Muscle of leg (tissue), 11 donors: ENCODE measurements around the gene BEX4. TPM values are rescaled to one million over a fixed set of nuclear protein-coding genes. Genes with fewer than 3 reads are reported as not detected.
A peak's percentile ranks its signal among the peaks of the same experiment; 100 is the strongest.
"Not testable (repeated sequence)": the region's sequence is repeated elsewhere in the genome, so short reads cannot be mapped to it uniquely, and the experiment has no call there.

Experiments used
- DNase-seq: peaks from one replicate; pipeline ENCODE4 v3.0.0; 2013
- H3K27ac ChIP-seq: one replicate; pipeline ENCODE4 v1.5.1; 2013; ENCODE audit warnings: mild to moderate bottlenecking, low read length, control low read depth
- H3K27me3 ChIP-seq: one replicate; pipeline ENCODE4 v1.6.1; 2013; ENCODE audit warnings: low read length; ENCODE audit not compliant: control insufficient read depth, insufficient read depth
- H3K36me3 ChIP-seq: one replicate; pipeline ENCODE4 v1.6.1; 2013; ENCODE audit warnings: low read length; ENCODE audit not compliant: control insufficient read depth, insufficient read depth
- H3K4me1 ChIP-seq: one replicate; pipeline ENCODE4 v1.6.1; 2013; ENCODE audit warnings: low read length; ENCODE audit not compliant: control insufficient read depth, insufficient read depth
- H3K4me3 ChIP-seq: one replicate; pipeline ENCODE4 v1.5.1; 2013; ENCODE audit warnings: low read length, control low read depth
- H3K9me3 ChIP-seq: replicated peaks from 2 replicates; pipeline ENCODE4 v1.6.1; 2013; ENCODE audit warnings: low read depth, low read length; ENCODE audit not compliant: control insufficient read depth
- WGBS: methylation state at CpG from one replicate; pipeline ENCODE4 v1.1.5; 2013; ENCODE audit warnings: missing lambda C conversion rate; ENCODE audit not compliant: insufficient coverage; 5-methylcytosine and 5-hydroxymethylcytosine counted together
- polyA plus RNA-seq, 8 donors: library from polyadenylated mRNA; unstranded; fragments of 120-200 nt; gene quantifications; one replicate each; pipeline versions ENCODE4 v1.2.1 to v1.2.3, GENCODE V29; 2013; ENCODE audit warnings: inconsistent platforms in 1 of 8, low replicate concordance in 1 of 8; ENCODE audit not compliant: insufficient read length in 8 of 8, insufficient read depth in 1 of 8
- total RNA-seq: library from RNA; stranded (reverse); fragments of 120-200 nt; gene quantifications from one replicate; pipeline ENCODE4 v1.2.4, GENCODE V29; 2013

Gene BEX4
- total and polyA plus RNA-seq, 9 donors, result 26.5 to 56.0 (median 41.6) TPM

- no CpG with 5 or more reads among the region's 2 CpGs for WGBS
These were observed 17.1 kb upstream of the BEX4 start for GRCh38 chrX:103197721-103198306.

DNA sequence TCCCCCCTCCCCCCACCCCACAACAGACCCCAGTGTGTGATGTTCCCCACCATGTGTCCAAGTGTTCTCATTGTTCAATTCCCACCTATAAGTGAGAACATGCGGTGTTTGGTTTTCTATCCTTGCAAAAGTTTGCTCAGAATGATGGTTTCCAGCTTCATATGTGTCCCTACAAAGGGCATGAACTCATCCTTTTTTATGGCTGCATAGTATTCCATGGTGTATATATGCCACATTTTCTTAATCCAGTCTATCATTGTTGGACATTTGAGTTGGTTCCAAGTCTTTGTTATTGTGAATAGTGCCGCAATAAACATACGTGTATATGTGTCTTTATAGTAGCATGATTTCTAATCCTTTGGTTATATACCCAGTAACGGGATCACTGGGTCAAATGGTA is 16.2 kb upstream of the BEX4 start:
- no CpG with 5 or more reads among the region's 4 CpGs for WGBS
- not testable (repeated sequence) for H3K4me3 ChIP-seq

More at GRCh38 chrX:103197721-103198306, 17.1 kb upstream of the BEX4 start:
- DNase-seq, result peak; percentile 80
- Histone ChIP-seq H3K27ac (no peak overlapping the region), H3K4me1 (no peaks in the 10 kb centered on the region), H3K27me3 (peaks cover 5% of the 10 kb centered on the region), H3K9me3 (no peaks in the 10 kb centered on the region), H3K36me3 (no peaks in the 10 kb centered on the region), H3K4me3 (no peak overlapping the region)

DNA sequence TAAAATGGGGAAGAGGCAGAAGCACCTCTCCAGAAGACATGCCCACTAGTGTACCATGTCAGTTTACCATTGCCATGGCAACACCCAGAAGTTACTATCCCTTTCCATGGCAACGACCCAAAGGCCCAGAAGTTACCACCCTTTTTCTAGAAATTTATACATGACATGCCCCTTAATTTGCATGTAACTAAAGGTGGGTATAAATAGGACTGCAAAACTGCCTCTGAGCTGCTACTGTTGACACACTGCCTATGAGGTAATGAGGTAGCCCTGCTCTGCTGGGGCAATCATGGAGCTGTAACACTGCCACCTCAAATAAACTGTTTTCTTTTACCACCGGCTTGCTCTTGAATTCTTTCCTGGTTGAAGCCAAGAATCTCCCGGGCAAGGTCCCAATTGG is 13.9 kb upstream of the BEX4 start:
- H3K27ac ChIP-seq, result no peak overlapping the region
- no peaks in the 10 kb centered on the region for H3K9me3 ChIP-seq
- H3K4me3 ChIP-seq, result no peak overlapping the region
- H3K4me1 ChIP-seq, result no peaks in the 10 kb centered on the region
- H3K27me3 ChIP-seq, result peaks cover 4% of the 10 kb centered on the region
- H3K36me3 ChIP-seq, result no peaks in the 10 kb centered on the region
- DNase-seq, result no peak
- no CpG with 5 or more reads among the region's 3 CpGs for WGBS

More for the DNA sequence above, 16.2 kb upstream of the BEX4 start:
- not testable (repeated sequence) for H3K36me3 ChIP-seq, DNase-seq, H3K27me3 ChIP-seq, H3K4me1 ChIP-seq, H3K9me3 ChIP-seq, H3K27ac ChIP-seq

GRCh38 chrX:103210056-103210455 is 4.9 kb upstream of the BEX4 start:
- WGBS, result 88% methylated on average over 4 of the region's 5 CpGs
- no peaks in the 10 kb centered on the region for H3K4me1 ChIP-seq
- H3K27ac ChIP-seq, result no peak overlapping the region
- peaks cover 13% of the 10 kb centered on the region for H3K27me3 ChIP-seq
- no peak overlapping the region for H3K4me3 ChIP-seq
- H3K9me3 ChIP-seq, result no peaks in the 10 kb centered on the region
- no peaks in the 10 kb centered on the region for H3K36me3 ChIP-seq
- no peak for DNase-seq

GRCh38 chrX:103211012-103211715 is 3.7 kb upstream of the BEX4 start:
- DNase-seq, result peak; percentile 67
- WGBS, result no CpG with 5 or more reads among the region's 7 CpGs
- no peaks in the 10 kb centered on the region for H3K36me3 ChIP-seq
- H3K9me3 ChIP-seq, result no peaks in the 10 kb centered on the region
- H3K27ac ChIP-seq, result no peak overlapping the region
- no peaks in the 10 kb centered on the region for H3K4me1 ChIP-seq
- peaks cover 16% of the 10 kb centered on the region for H3K27me3 ChIP-seq
- no peak overlapping the region for H3K4me3 ChIP-seq

DNA sequence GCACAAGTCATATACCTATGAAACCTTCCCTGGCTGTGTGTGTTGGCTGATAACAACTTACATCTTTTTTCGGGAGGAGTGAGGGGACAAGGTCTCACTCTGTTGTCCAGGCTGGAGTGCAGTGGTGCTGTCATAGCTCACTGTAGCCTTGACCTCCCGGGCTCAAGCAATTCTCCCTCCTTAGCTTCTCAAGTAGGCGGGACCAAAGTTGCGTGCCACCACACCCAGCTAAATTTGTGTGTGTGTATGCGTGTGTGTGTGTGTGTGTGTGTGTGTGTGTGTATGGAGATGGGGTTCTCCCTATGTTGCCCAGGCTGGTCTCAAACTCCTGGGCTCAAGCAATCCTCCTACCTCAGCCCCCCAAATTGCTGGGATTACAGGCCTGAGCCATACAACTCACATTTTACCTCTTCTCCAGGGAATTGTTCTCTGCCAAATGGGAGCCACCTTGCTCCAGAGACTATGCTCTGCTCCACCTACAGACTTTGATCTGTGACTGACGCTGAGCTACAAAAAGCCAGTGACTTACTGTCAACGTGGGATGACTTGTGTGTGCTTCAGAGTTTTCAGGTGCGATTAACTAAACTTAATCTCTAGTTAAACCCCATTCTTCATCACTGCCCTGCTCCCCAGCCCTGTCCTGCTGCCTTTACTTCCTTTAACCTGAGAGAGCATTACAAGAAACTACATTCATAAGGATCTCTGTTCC is 2.0 kb upstream of the BEX4 start:
- WGBS, result 50% methylated on average over 2 of the region's 8 CpGs
- Histone ChIP-seq H3K4me3 (no peak overlapping the region), H3K36me3 (no peaks in the 10 kb centered on the region), H3K27ac (no peak overlapping the region), H3K27me3 (peaks cover 10% of the 10 kb centered on the region), H3K9me3 (no peaks in the 10 kb centered on the region), H3K4me1 (no peaks in the 10 kb centered on the region)
- DNase-seq, result no peak

GRCh38 chrX:103215425-103215991 is 600 bp downstream of the BEX4 start:
- Histone ChIP-seq H3K36me3 (no peaks in the 10 kb centered on the region), H3K9me3 (no peaks in the 10 kb centered on the region), H3K27me3 (peaks cover 16% of the 10 kb centered on the region), H3K27ac (peak overlapping the region; percentile 74), H3K4me3 (peak overlapping the region; percentile 75), H3K4me1 (no peaks in the 10 kb centered on the region)
- DNase-seq, result peak; percentile 48
- WGBS, result 54% methylated on average over 15 of the region's 39 CpGs

GRCh38 chrX:103220511-103221323 is 5.8 kb downstream of the BEX4 start:
- no peak for DNase-seq
- 60% methylated on average over 37 of the region's 39 CpGs for WGBS
- Histone ChIP-seq H3K4me1 (no peaks in the 10 kb centered on the region), H3K9me3 (no peaks in the 10 kb centered on the region), H3K36me3 (no peaks in the 10 kb centered on the region), H3K27me3 (peaks cover 20% of the 10 kb centered on the region), H3K4me3 (no peak overlapping the region), H3K27ac (no peak overlapping the region)

DNA sequence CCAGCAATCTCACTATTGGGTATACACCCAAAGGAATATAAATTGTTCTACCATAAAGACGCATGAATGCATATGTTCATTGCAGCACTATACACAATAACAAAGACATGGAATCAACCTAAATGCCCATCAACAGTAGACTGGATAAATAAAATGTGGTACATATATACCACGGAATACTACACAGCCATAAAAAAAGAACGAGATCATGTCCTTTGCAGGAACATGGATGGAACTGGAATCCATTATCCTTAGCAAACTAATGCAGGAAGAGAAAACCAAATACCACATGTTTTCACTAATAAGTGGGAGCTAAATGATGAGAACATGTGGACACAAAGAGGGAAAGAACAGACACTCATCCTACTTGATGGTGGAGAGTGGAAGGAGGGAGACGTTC is 11.0 kb downstream of the BEX4 start:
- not testable (repeated sequence) for H3K27me3 ChIP-seq, H3K27ac ChIP-seq, H3K4me3 ChIP-seq, DNase-seq, H3K4me1 ChIP-seq, H3K9me3 ChIP-seq, H3K36me3 ChIP-seq
- no CpG with 5 or more reads among the region's 4 CpGs for WGBS
